Panc1 (cell line): ENCODE data around the gene AK8. TPM values are rescaled to one million over a fixed set of nuclear protein-coding genes. Genes with fewer than 3 reads are reported as not detected.

Experiments used
- ATAC-seq: fragments of 200-7000 bp; cut with Tn5 transposase; 2 replicates; pipeline ENCODE4 v1.9.1; 2020; ENCODE audit warnings: mild to moderate bottlenecking, moderate library complexity
- BruUV-seq: library from RNA; stranded (reverse); fragments of 400-500 nt; replicated peaks from 2 replicates; lab custom pipeline; 2021; lab: Mats Ljungman, UMichigan
- CTCF ChIA-PET: fragments of 300-600 bp; sonication (Branson Sonifier 250); formaldehyde crosslinking; loops from one replicate; lab custom pipeline; 2022; ENCODE audit warnings: antibody characterized with exemption; lab: Charles Lee
- POLR2A ChIA-PET: fragments of 300-600 bp; sonication (Branson Sonifier 250); formaldehyde crosslinking; loops from one replicate; lab custom pipeline; 2022; ENCODE audit warnings: antibody characterized with exemption; lab: Charles Lee
- DNase-seq: peaks from one replicate; pipeline ENCODE4 v3.0.0-alpha.2; 2010; ENCODE audit warnings: low read depth, low spot score
- H3K27ac ChIP-seq: 2 replicates; pipeline ENCODE4 v1.5.1; 2011; ENCODE audit warnings: mild to moderate bottlenecking, low read length, inconsistent platforms
- H3K27me3 ChIP-seq: fragments of 200-500 bp; sonication (Bioruptor generic); 2 replicates; pipeline ENCODE4 v1.6.0; 2014; ENCODE audit warnings: low read length, inconsistent platforms; ENCODE audit not compliant: control insufficient read depth, insufficient read depth
- H3K36me3 ChIP-seq: fragments of 200-500 bp; sonication (Bioruptor generic); 2 replicates; pipeline ENCODE4 v1.5.1; 2014; ENCODE audit warnings: inconsistent platforms, mild to moderate bottlenecking, low read length, moderate library complexity; ENCODE audit not compliant: control insufficient read depth, insufficient read depth
- H3K4me1 ChIP-seq: 2 replicates; pipeline ENCODE4 v1.5.1; 2011; ENCODE audit warnings: inconsistent platforms, mild to moderate bottlenecking, low read length, moderate library complexity; ENCODE audit not compliant: control insufficient read depth, insufficient read depth
- H3K4me3 ChIP-seq, 2 experiments: 2 replicates each; pipeline ENCODE4 v1.5.1; 2011 to 2012; ENCODE audit warnings: low read depth in 2 of 2, low read length in 2 of 2, mild to moderate bottlenecking in 2 of 2, inconsistent platforms in 1 of 2, moderate library complexity in 1 of 2
- H3K9me3 ChIP-seq: fragments of 200-500 bp; sonication (Bioruptor generic); 2 replicates; pipeline ENCODE4 v1.5.1; 2014; ENCODE audit warnings: low read depth, mild to moderate bottlenecking, inconsistent platforms, low read length, moderate library complexity; ENCODE audit not compliant: control insufficient read depth, insufficient read depth
- POLR2AphosphoS5 ChIP-seq: IDR thresholded peaks from 2 replicates; pipeline ENCODE4 v1.6.1; 2012; ENCODE audit warnings: mild to moderate bottlenecking, low read depth, low read length, moderate library complexity
- SIN3A ChIP-seq: IDR thresholded peaks from 2 replicates; pipeline ENCODE4 v1.6.1; 2012; ENCODE audit warnings: low read depth, mild to moderate bottlenecking, low read length, moderate library complexity, borderline replicate concordance; ENCODE audit not compliant: insufficient read depth
- TCF7L2 ChIP-seq: IDR thresholded peaks from 2 replicates; pipeline ENCODE4 v1.6.1; 2011; ENCODE audit warnings: mild to moderate bottlenecking, low read depth, low read length, inconsistent platforms
- in situ Hi-C: cut with HindIII; loops from 2 replicates; pipeline ENCODE4 v1.10.0; 2016; ENCODE audit warnings: low sequenced_read_pairs, low pct_unique_long_range_greater_than_20kb
- intact Hi-C: fragments of 100-400 bp; cut with micrococcal nuclease; formaldehyde crosslinking; loops from one replicate; pipeline ENCODE4 v1.10.0; 2022; ENCODE audit not compliant: unreplicated experiment
- total RNA-seq: library from RNA; stranded (reverse); gene quantifications from one replicate; pipeline ENCODE4 v1.2.1, GENCODE V29; 2021; ENCODE audit not compliant: unreplicated experiment
- TF ChIP-seq, protein P1 (sequence below), 2 experiments: IDR thresholded peaks; 2 replicates each; pipeline ENCODE4 v1.6.1; 2011 to 2012; ENCODE audit warnings: low read depth in 2 of 2, control low read depth in 1 of 2, low read length in 1 of 2, mild to moderate bottlenecking in 1 of 2, moderate library complexity in 1 of 2; ENCODE audit not compliant: insufficient read depth in 1 of 2
- TF ChIP-seq, protein P2 (sequence below): fragments of 450-650 bp; IDR thresholded peaks from 2 replicates; pipeline ENCODE4 v1.5.1; 2017; ENCODE audit warnings: mild to moderate bottlenecking

The AK8 gene
- total RNA-seq, 1 experiment from 2014 or later: 0.39 TPM

DNA sequence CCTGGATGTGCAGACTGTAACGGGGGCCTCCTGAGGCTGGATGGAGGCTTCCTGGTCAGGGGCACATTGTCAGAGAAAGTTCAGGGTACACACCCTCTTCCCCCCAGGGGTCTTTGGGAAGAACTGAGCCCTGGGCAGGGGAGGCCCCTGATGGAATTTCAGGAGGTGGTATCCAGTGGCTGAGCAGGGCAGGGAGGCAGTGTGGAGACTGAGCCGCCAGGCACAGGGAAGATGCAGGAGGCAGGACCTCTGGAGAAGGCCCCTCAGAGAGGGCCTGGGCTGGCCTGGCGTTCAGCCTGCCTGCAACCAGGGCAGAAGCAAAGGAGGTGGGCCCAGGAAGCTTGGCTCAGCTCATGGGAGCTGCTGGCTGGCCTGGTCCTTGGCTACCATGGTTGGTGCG lies 154.3 kb downstream of the AK8 start:
- CTCF ChIA-PET: no interaction called here
- DNase-seq (no peak), ATAC-seq (no peak)
- Histone ChIP-seq H3K4me3 (no peak overlapping the region), H3K9me3 (no peaks in the 10 kb centered on the region), H3K27me3 (no peaks in the 10 kb centered on the region), H3K27ac (no peak overlapping the region), H3K36me3 (no peaks in the 10 kb centered on the region), H3K4me1 (no peaks in the 10 kb centered on the region)
- POLR2A ChIA-PET: no interaction called here
- TF ChIP-seq POLR2AphosphoS5 (no peak), TCF7L2 (no peak), SIN3A (no peak)
- TF ChIP-seq, protein P1, sequence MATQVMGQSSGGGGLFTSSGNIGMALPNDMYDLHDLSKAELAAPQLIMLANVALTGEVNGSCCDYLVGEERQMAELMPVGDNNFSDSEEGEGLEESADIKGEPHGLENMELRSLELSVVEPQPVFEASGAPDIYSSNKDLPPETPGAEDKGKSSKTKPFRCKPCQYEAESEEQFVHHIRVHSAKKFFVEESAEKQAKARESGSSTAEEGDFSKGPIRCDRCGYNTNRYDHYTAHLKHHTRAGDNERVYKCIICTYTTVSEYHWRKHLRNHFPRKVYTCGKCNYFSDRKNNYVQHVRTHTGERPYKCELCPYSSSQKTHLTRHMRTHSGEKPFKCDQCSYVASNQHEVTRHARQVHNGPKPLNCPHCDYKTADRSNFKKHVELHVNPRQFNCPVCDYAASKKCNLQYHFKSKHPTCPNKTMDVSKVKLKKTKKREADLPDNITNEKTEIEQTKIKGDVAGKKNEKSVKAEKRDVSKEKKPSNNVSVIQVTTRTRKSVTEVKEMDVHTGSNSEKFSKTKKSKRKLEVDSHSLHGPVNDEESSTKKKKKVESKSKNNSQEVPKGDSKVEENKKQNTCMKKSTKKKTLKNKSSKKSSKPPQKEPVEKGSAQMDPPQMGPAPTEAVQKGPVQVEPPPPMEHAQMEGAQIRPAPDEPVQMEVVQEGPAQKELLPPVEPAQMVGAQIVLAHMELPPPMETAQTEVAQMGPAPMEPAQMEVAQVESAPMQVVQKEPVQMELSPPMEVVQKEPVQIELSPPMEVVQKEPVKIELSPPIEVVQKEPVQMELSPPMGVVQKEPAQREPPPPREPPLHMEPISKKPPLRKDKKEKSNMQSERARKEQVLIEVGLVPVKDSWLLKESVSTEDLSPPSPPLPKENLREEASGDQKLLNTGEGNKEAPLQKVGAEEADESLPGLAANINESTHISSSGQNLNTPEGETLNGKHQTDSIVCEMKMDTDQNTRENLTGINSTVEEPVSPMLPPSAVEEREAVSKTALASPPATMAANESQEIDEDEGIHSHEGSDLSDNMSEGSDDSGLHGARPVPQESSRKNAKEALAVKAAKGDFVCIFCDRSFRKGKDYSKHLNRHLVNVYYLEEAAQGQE (IDR thresholded peaks at IDR 0.05; ENCODE audit: insufficient read depth in 1 of 2, low read depth in 2 of 2, low read length in 1 of 2): no peak
- TF ChIP-seq, protein P2, sequence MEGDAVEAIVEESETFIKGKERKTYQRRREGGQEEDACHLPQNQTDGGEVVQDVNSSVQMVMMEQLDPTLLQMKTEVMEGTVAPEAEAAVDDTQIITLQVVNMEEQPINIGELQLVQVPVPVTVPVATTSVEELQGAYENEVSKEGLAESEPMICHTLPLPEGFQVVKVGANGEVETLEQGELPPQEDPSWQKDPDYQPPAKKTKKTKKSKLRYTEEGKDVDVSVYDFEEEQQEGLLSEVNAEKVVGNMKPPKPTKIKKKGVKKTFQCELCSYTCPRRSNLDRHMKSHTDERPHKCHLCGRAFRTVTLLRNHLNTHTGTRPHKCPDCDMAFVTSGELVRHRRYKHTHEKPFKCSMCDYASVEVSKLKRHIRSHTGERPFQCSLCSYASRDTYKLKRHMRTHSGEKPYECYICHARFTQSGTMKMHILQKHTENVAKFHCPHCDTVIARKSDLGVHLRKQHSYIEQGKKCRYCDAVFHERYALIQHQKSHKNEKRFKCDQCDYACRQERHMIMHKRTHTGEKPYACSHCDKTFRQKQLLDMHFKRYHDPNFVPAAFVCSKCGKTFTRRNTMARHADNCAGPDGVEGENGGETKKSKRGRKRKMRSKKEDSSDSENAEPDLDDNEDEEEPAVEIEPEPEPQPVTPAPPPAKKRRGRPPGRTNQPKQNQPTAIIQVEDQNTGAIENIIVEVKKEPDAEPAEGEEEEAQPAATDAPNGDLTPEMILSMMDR: no peak
- intact Hi-C loops: no loop called here
- in situ Hi-C loops: no loop called here
- no TSS peak for BruUV-seq

DNA sequence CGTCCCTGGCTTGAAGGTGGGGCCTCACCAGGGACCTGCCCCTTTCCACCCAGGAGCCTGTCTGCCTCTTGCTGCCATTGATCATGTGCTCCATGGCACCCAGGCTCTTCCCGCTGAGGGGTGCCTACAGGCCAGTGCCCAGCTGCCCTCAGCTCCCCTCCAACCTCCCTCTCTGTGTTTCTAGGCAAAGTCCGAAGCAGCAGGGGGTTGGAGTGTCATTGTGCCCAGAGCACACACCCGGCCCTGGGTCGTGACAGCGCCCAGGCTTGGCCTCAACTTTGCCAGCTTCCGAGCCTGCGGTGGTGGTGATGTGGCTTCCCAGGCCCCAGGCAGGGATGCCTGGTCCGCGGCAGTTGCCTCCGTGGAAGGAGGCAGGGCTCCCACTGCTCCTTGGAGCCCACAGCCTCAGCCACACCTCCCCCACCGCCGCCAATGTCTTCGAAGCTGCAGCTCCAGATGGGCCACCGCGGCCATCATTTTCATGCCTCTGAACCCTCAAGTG lies 155.5 kb downstream of the AK8 start:
- no TSS peak for BruUV-seq
- TF ChIP-seq, protein P2: no peak
- TF ChIP-seq TCF7L2: no peak
- TF ChIP-seq, protein P1 (IDR thresholded peaks at IDR 0.05; ENCODE audit: insufficient read depth in 1 of 2, low read depth in 2 of 2, low read length in 1 of 2): no peak
- TF ChIP-seq SIN3A: no peak
- no peak for TF ChIP-seq POLR2AphosphoS5
- in situ Hi-C loops (no loop called here), intact Hi-C loops (no loop called here)
- no peaks in the 10 kb centered on the region for H3K4me1 ChIP-seq
- no peaks in the 10 kb centered on the region for H3K36me3 ChIP-seq
- H3K27me3 ChIP-seq: no peaks in the 10 kb centered on the region
- no peak overlapping the region for H3K27ac ChIP-seq
- no peak for ATAC-seq
- no peak for DNase-seq
- no peaks in the 10 kb centered on the region for H3K9me3 ChIP-seq
- H3K4me3 ChIP-seq: no peak overlapping the region
- CTCF ChIA-PET: no interaction called here
- POLR2A ChIA-PET: no interaction called here
